A549 (cell line): ENCODE results near the gene POP5.

Source experiments
- E2F6 ChIP-seq: IDR thresholded peaks from 2 replicates; pipeline ENCODE4 v1.6.1; 2012; ENCODE audit warnings: low read depth, borderline replicate concordance
- ESRRA ChIP-seq: fragments of 150-350 bp; IDR thresholded peaks from 2 replicates; pipeline ENCODE4 v1.6.1; 2014; ENCODE audit warnings: mild to moderate bottlenecking, low read length, borderline replicate concordance
- HDAC2 ChIP-seq: fragments of 200-600 bp; sonication (generic); IDR thresholded peaks from 2 replicates; pipeline ENCODE4 v1.6.1; 2016
- NFE2L2 ChIP-seq: fragments of 150-350 bp; conservative IDR thresholded peaks from 2 replicates; pipeline ENCODE4 v1.6.1; 2014; ENCODE audit warnings: low read length
- POLR2A ChIP-seq: IDR thresholded peaks from 2 replicates; pipeline ENCODE4 v1.6.1; 2012; ENCODE audit warnings: mild to moderate bottlenecking, low read length
- REST ChIP-seq: fragments of 200-600 bp; sonication (generic); IDR thresholded peaks from 2 replicates; pipeline ENCODE4 v1.6.1; 2016; ENCODE audit warnings: antibody characterized with exemption, mild to moderate bottlenecking, moderate library complexity
- SMC3 ChIP-seq: fragments of >200 bp; sonication (Bioruptor Twin); formaldehyde crosslinking; IDR thresholded peaks from 3 replicates; pipeline ENCODE4 v1.6.1; 2018; ENCODE audit warnings: inconsistent platforms
- ZFP36 ChIP-seq: fragments of 450-650 bp; IDR thresholded peaks from 2 replicates; pipeline ENCODE4 v1.6.1; 2014; ENCODE audit warnings: borderline replicate concordance; ENCODE audit not compliant: partially characterized antibody
- TF ChIP-seq, protein P1 (sequence below): fragments of >200 bp; sonication (Bioruptor Twin); formaldehyde crosslinking; IDR thresholded peaks from 3 replicates; pipeline ENCODE4 v1.6.1; 2016
- TF ChIP-seq, protein P2 (sequence below): fragments of >200 bp; sonication (Bioruptor Twin); formaldehyde crosslinking; IDR thresholded peaks from 3 replicates; pipeline ENCODE4 v1.5.1; 2016
- TF ChIP-seq, protein P3 (sequence below): IDR thresholded peaks from 2 replicates; pipeline ENCODE4 v1.6.1; 2012
- TF ChIP-seq, protein P4 (sequence below): fragments of 250-450 bp; sonication (Bioruptor Pico); IDR thresholded peaks from 2 replicates; pipeline ENCODE4 v1.5.0; 2021; ENCODE audit warnings: mild to moderate bottlenecking, moderate library complexity, borderline replicate concordance

- TF ChIP-seq HDAC2, result no peak
- TF ChIP-seq ZFP36, result no peak
- TF ChIP-seq, protein P1, sequence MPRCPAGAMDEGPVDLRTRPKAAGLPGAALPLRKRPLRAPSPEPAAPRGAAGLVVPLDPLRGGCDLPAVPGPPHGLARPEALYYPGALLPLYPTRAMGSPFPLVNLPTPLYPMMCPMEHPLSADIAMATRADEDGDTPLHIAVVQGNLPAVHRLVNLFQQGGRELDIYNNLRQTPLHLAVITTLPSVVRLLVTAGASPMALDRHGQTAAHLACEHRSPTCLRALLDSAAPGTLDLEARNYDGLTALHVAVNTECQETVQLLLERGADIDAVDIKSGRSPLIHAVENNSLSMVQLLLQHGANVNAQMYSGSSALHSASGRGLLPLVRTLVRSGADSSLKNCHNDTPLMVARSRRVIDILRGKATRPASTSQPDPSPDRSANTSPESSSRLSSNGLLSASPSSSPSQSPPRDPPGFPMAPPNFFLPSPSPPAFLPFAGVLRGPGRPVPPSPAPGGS, result no peak
- TF ChIP-seq E2F6, result no peak
- TF ChIP-seq REST, result no peak
- TF ChIP-seq NFE2L2, result no peak
- TF ChIP-seq ESRRA, result no peak
- TF ChIP-seq, protein P2, sequence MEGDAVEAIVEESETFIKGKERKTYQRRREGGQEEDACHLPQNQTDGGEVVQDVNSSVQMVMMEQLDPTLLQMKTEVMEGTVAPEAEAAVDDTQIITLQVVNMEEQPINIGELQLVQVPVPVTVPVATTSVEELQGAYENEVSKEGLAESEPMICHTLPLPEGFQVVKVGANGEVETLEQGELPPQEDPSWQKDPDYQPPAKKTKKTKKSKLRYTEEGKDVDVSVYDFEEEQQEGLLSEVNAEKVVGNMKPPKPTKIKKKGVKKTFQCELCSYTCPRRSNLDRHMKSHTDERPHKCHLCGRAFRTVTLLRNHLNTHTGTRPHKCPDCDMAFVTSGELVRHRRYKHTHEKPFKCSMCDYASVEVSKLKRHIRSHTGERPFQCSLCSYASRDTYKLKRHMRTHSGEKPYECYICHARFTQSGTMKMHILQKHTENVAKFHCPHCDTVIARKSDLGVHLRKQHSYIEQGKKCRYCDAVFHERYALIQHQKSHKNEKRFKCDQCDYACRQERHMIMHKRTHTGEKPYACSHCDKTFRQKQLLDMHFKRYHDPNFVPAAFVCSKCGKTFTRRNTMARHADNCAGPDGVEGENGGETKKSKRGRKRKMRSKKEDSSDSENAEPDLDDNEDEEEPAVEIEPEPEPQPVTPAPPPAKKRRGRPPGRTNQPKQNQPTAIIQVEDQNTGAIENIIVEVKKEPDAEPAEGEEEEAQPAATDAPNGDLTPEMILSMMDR, result no peak
- TF ChIP-seq, protein P3, sequence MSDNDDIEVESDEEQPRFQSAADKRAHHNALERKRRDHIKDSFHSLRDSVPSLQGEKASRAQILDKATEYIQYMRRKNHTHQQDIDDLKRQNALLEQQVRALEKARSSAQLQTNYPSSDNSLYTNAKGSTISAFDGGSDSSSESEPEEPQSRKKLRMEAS, result no peak
- no peak for TF ChIP-seq SMC3
- TF ChIP-seq, protein P4, sequence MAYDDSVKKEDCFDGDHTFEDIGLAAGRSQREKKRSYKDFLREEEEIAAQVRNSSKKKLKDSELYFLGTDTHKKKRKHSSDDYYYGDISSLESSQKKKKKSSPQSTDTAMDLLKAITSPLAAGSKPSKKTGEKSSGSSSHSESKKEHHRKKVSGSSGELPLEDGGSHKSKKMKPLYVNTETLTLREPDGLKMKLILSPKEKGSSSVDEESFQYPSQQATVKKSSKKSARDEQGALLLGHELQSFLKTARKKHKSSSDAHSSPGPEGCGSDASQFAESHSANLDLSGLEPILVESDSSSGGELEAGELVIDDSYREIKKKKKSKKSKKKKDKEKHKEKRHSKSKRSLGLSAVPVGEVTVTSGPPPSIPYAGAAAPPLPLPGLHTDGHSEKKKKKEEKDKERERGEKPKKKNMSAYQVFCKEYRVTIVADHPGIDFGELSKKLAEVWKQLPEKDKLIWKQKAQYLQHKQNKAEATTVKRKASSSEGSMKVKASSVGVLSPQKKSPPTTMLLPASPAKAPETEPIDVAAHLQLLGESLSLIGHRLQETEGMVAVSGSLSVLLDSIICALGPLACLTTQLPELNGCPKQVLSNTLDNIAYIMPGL (CRISPR knock-in tag), result no peak
- TF ChIP-seq POLR2A, result no peak
These were observed 39.4 kb upstream of the POP5 start for GRCh38 chr12:120620624-120621023.
